Parathyroid adenoma (tissue), 2 donors: ENCODE measurements around the gene PRMT7.
"Not testable (repeated sequence)": the region's sequence is repeated elsewhere in the genome, so short reads cannot be mapped to it uniquely, and the experiment has no call there.

Experiments used
- H2AFZ ChIP-seq: fragments of 300-600 bp; sonication (generic); one replicate; pipeline ENCODE4 v1.7.0; 2017; ENCODE audit warnings: antibody characterized with exemption, mild to moderate bottlenecking
- H3K27ac ChIP-seq: fragments of 300-600 bp; sonication (generic); one replicate; pipeline ENCODE4 v1.7.0; 2017
- H3K27me3 ChIP-seq: fragments of 300-600 bp; sonication (generic); one replicate; pipeline ENCODE4 v1.7.0; 2017; ENCODE audit warnings: low read length; ENCODE audit not compliant: control insufficient read depth, insufficient read depth
- H3K36me3 ChIP-seq: fragments of 300-600 bp; sonication (generic); one replicate; pipeline ENCODE4 v1.7.0; 2017; ENCODE audit warnings: low read length; ENCODE audit not compliant: control insufficient read depth, insufficient read depth
- H3K4me1 ChIP-seq: fragments of 300-600 bp; sonication (generic); one replicate; pipeline ENCODE4 v1.7.0; 2017; ENCODE audit warnings: control low read depth
- H3K4me2 ChIP-seq: fragments of 300-600 bp; sonication (generic); one replicate; pipeline ENCODE4 v1.7.0; 2017; ENCODE audit warnings: low read length
- H3K4me3 ChIP-seq: fragments of 300-600 bp; sonication (generic); one replicate; pipeline ENCODE4 v1.7.0; 2017; ENCODE audit warnings: low read depth, low read length
- H3K79me2 ChIP-seq: fragments of 300-600 bp; sonication (generic); one replicate; pipeline ENCODE4 v1.7.0; 2017; ENCODE audit warnings: control low read depth
- H3K9ac ChIP-seq: fragments of 300-600 bp; sonication (generic); one replicate; pipeline ENCODE4 v1.7.0; 2017; ENCODE audit warnings: mild to moderate bottlenecking
- H3K9me3 ChIP-seq: fragments of 300-600 bp; sonication (generic); one replicate; pipeline ENCODE4 v1.7.0; 2017; ENCODE audit warnings: low read length; ENCODE audit not compliant: control insufficient read depth
- TF ChIP-seq, protein P1 (sequence below): fragments of 300-600 bp; sonication (generic); IDR thresholded peaks from one replicate; pipeline ENCODE4 v1.7.0; 2017; ENCODE audit warnings: antibody characterized with exemption, mild to moderate bottlenecking
- donor health status: primary hyperparathyroidism.

The PRMT7 gene

DNA sequence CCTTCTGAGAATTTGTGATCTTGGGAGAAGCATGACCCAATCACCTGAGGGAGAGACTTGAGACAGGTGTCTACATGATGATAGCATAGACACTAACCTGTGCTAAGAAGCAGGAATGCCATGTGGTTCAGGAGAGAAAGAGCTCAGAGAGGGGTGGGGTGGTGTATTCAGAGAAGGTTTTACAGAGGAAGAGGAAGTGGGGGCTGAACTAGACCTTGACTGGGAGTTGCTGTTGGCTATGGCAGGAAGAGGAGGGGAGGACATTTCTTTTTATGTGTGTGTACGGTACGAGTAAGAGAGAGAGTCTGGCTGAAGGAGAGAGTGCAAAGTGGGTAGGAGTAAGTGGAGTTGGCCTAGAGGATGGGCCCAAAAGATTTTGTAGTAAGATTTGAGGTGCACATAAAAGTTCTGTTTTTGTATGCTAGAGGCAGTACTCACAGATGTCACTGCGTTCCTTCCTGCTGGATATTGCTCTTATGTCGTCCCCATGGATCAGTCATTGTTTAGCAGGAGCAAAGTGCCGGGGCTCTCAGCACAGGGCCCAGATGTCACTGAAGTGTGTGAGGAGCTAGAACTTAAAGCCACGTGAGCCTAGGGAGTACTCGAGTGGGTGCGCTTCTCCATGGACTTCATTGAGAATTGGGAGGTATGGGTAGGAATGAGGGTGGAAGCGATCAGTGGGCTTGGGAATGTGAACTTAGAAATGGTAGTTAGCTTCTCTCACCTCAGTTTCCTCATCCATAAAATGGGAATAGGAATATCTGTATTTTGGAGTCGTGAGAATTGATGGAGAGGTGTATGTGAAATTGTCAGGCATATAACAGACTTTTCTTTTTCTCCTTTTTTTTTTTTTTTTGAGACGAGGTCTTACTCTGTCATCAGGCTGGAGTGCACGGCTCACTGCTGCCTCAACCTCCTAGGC is 24.4 kb upstream of the PRMT7 start:
- peaks cover 3% of the 10 kb centered on the region for H3K79me2 ChIP-seq
- peaks cover 3% of the 10 kb centered on the region for H3K4me1 ChIP-seq
- TF ChIP-seq, protein P1, sequence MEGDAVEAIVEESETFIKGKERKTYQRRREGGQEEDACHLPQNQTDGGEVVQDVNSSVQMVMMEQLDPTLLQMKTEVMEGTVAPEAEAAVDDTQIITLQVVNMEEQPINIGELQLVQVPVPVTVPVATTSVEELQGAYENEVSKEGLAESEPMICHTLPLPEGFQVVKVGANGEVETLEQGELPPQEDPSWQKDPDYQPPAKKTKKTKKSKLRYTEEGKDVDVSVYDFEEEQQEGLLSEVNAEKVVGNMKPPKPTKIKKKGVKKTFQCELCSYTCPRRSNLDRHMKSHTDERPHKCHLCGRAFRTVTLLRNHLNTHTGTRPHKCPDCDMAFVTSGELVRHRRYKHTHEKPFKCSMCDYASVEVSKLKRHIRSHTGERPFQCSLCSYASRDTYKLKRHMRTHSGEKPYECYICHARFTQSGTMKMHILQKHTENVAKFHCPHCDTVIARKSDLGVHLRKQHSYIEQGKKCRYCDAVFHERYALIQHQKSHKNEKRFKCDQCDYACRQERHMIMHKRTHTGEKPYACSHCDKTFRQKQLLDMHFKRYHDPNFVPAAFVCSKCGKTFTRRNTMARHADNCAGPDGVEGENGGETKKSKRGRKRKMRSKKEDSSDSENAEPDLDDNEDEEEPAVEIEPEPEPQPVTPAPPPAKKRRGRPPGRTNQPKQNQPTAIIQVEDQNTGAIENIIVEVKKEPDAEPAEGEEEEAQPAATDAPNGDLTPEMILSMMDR, result no peak
- H3K4me2 ChIP-seq, result no peak overlapping the region
- no peak overlapping the region for H3K27ac ChIP-seq
- H3K36me3 ChIP-seq, result no peaks in the 10 kb centered on the region
- H2AFZ ChIP-seq, result no peak overlapping the region
- no peak overlapping the region for H3K9ac ChIP-seq
- no peak overlapping the region for H3K4me3 ChIP-seq
- H3K27me3 ChIP-seq, result no peaks in the 10 kb centered on the region
- H3K9me3 ChIP-seq, result no peaks in the 10 kb centered on the region

DNA sequence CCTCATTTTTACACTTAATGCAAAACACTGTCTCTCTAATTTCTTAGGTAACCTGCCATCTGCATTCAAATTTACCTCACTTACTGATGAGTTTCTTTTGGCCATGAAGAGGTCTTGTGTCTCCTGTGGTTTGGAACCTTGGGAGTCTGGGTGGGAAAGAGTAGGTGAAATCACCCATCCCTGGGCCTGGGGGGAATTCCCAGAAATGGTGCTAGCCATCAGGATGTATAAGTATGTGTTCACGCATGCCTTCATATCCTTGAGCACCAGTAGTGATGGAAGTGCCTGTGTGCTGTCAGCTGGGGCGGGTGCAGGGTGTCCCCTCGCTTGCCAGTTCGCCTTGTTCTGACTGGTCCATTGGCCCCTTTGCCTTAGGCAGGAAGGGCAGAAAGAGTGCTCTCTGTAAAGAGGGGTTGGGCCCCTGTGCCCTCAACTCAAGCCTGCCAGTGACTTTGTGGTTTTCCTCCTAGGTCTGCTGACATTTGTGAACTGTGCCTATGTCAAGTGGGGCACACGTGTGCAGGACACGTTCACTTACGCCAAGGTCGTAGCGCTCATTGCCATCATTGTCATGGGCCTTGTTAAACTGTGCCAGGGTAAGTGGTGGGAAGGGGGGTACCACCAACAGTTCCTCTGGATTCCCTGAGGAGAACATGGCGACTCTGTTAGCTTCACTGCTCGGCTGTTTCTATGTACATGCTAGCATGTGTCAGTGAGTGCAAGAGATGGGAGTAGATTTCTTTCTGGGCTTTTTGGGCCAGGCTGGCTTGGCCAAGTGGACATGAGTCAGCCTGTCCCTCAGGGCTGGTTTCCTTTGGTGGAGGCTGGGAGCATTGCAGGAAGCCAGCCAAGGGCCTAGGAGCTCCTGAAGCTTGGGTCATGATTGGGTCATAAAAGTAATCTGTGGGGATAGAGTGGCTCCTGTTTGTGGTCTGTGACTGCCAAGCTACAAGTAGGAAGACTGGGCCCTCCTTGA is 23.3 kb upstream of the PRMT7 start:
- Histone ChIP-seq H3K36me3 (no peaks in the 10 kb centered on the region), H2AFZ (no peak overlapping the region), H3K4me3 (no peak overlapping the region), H3K4me1 (peaks cover 8% of the 10 kb centered on the region), H3K27me3 (no peaks in the 10 kb centered on the region), H3K4me2 (no peak overlapping the region), H3K9ac (no peak overlapping the region), H3K9me3 (no peaks in the 10 kb centered on the region), H3K79me2 (peaks cover 3% of the 10 kb centered on the region), H3K27ac (peak overlapping the region; percentile 5)
- TF ChIP-seq, protein P1, result no peak

DNA sequence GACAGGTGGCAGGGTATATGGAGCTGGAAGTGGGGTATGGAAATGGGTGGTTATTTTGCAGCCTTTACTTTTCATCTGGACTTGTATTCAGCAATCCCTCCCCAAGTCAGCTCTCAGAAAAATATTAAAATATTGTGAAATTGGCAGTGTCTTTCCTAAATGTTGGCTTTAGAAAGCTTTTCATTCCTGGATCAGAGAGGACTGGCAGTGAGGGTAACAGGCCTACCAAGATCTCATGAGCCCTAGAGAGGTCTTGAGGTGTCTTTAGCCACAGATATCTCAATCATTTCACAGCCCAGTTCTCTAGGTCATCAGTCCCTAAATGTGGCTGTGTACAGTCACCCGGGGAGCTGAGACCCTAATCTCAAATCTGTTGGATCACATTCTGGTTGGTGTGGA is 22.6 kb upstream of the PRMT7 start:
- no peaks in the 10 kb centered on the region for H3K27me3 ChIP-seq
- TF ChIP-seq, protein P1, result no peak
- no peaks in the 10 kb centered on the region for H3K9me3 ChIP-seq
- H3K9ac ChIP-seq, result no peak overlapping the region
- no peak overlapping the region for H3K4me3 ChIP-seq
- peak overlapping the region; percentile 5 for H3K27ac ChIP-seq
- H3K79me2 ChIP-seq, result peaks cover 3% of the 10 kb centered on the region
- H2AFZ ChIP-seq, result no peak overlapping the region
- H3K4me2 ChIP-seq, result no peak overlapping the region
- H3K4me1 ChIP-seq, result peaks cover 8% of the 10 kb centered on the region
- H3K36me3 ChIP-seq, result no peaks in the 10 kb centered on the region

DNA sequence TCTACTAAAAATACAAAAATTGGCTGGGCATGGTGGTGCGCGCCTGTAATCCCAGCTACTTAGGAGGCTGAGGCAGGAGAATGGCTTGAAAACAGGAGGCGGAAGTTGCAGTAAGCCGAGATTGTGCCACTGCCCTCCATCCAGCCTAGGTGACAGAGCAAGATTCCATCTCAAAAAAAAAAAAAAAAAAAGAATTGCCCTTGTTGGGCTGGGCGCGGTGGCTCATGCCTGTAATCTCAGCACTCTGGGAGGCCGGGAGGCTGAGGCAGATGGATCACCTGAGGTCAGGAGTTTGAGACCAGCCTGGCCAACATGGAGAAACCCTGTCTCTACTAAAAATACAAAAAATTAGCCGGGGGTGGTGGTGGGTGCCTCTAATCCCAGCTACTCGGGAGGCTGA is 22.0 kb upstream of the PRMT7 start:
- H3K4me2 ChIP-seq, H3K9me3 ChIP-seq, H3K4me1 ChIP-seq, H3K36me3 ChIP-seq, H3K79me2 ChIP-seq, H3K9ac ChIP-seq, H3K4me3 ChIP-seq, H3K27ac ChIP-seq, H3K27me3 ChIP-seq, H2AFZ ChIP-seq: not testable (repeated sequence)

- no peak overlapping the region for H2AFZ ChIP-seq
- H3K4me3 ChIP-seq, result no peak overlapping the region
- no peak overlapping the region for H3K27ac ChIP-seq
- peaks cover 8% of the 10 kb centered on the region for H3K4me1 ChIP-seq
- TF ChIP-seq, protein P1, result no peak
- no peaks in the 10 kb centered on the region for H3K27me3 ChIP-seq
- H3K9ac ChIP-seq, result no peak overlapping the region
- no peaks in the 10 kb centered on the region for H3K9me3 ChIP-seq
- H3K4me2 ChIP-seq, result no peak overlapping the region
- H3K36me3 ChIP-seq, result no peaks in the 10 kb centered on the region
- H3K79me2 ChIP-seq, result peaks cover 3% of the 10 kb centered on the region
Measured at GRCh38 chr16:68289202-68289601, 21.6 kb upstream of the PRMT7 start.
